Panc1 (cell line): ENCODE measurements around the gene IGFALS.

Experiments
- POLR2AphosphoS5 ChIP-seq: IDR thresholded peaks from 2 replicates; pipeline ENCODE4 v1.6.1; 2012; ENCODE audit warnings: mild to moderate bottlenecking, low read depth, low read length, moderate library complexity
- TF ChIP-seq, protein P1 (sequence below): fragments of 450-650 bp; IDR thresholded peaks from 2 replicates; pipeline ENCODE4 v1.5.1; 2017; ENCODE audit warnings: mild to moderate bottlenecking
- TF ChIP-seq, protein P2 (sequence below), 2 experiments: IDR thresholded peaks; 2 replicates each; pipeline ENCODE4 v1.6.1; 2011 to 2012; ENCODE audit warnings: low read depth in 2 of 2, control low read depth in 1 of 2, low read length in 1 of 2, mild to moderate bottlenecking in 1 of 2, moderate library complexity in 1 of 2; ENCODE audit not compliant: insufficient read depth in 1 of 2

DNA sequence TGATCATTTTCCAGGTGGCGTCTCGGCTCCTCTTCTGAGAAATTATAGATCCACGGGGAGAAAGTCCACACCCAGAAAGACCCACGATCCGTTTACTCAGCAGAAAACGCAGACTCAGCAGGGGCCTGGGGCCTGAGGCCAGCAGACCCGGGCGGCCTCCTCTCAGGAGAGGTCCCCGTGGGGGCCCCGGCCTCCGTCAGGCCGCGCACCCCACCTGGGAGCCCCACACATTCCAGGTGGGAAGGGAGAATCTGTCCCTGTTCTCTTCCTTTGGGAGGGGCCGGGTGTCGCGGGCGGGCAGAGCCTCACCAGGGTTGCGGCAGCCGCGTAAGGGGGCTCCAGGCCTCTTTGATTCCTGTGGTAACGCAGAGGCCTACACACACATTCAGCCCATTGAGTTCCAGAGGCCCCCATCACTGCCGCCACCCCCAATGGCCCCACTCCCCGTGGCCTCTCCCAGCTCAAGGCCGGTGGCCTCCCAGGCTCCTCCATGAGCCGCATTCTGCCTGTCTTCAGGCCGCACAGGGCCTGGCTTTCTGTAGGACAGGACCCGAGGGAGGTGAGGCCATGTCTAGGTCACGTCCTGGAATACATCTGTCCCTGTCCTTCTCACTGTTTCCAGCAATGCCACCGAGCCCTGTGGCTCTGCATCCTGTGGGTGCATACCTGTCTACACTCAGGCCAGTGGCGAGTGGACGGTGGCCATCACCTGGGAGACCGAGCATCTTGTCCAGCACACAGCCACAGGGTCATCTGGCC lies 1.6 kb upstream of the IGFALS start:
- TF ChIP-seq, protein P1, sequence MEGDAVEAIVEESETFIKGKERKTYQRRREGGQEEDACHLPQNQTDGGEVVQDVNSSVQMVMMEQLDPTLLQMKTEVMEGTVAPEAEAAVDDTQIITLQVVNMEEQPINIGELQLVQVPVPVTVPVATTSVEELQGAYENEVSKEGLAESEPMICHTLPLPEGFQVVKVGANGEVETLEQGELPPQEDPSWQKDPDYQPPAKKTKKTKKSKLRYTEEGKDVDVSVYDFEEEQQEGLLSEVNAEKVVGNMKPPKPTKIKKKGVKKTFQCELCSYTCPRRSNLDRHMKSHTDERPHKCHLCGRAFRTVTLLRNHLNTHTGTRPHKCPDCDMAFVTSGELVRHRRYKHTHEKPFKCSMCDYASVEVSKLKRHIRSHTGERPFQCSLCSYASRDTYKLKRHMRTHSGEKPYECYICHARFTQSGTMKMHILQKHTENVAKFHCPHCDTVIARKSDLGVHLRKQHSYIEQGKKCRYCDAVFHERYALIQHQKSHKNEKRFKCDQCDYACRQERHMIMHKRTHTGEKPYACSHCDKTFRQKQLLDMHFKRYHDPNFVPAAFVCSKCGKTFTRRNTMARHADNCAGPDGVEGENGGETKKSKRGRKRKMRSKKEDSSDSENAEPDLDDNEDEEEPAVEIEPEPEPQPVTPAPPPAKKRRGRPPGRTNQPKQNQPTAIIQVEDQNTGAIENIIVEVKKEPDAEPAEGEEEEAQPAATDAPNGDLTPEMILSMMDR: no peak
- TF ChIP-seq, protein P2, sequence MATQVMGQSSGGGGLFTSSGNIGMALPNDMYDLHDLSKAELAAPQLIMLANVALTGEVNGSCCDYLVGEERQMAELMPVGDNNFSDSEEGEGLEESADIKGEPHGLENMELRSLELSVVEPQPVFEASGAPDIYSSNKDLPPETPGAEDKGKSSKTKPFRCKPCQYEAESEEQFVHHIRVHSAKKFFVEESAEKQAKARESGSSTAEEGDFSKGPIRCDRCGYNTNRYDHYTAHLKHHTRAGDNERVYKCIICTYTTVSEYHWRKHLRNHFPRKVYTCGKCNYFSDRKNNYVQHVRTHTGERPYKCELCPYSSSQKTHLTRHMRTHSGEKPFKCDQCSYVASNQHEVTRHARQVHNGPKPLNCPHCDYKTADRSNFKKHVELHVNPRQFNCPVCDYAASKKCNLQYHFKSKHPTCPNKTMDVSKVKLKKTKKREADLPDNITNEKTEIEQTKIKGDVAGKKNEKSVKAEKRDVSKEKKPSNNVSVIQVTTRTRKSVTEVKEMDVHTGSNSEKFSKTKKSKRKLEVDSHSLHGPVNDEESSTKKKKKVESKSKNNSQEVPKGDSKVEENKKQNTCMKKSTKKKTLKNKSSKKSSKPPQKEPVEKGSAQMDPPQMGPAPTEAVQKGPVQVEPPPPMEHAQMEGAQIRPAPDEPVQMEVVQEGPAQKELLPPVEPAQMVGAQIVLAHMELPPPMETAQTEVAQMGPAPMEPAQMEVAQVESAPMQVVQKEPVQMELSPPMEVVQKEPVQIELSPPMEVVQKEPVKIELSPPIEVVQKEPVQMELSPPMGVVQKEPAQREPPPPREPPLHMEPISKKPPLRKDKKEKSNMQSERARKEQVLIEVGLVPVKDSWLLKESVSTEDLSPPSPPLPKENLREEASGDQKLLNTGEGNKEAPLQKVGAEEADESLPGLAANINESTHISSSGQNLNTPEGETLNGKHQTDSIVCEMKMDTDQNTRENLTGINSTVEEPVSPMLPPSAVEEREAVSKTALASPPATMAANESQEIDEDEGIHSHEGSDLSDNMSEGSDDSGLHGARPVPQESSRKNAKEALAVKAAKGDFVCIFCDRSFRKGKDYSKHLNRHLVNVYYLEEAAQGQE (IDR thresholded peaks at IDR 0.05; ENCODE audit: insufficient read depth in 1 of 2, low read depth in 2 of 2, low read length in 1 of 2): no peak
- no peak for TF ChIP-seq POLR2AphosphoS5
